DND-41 (cell line): ENCODE results near the gene METAP1D.

Experiments used
- CTCF ChIP-seq: IDR thresholded peaks from 2 replicates; pipeline ENCODE4 v1.5.1; 2012; ENCODE audit warnings: borderline replicate concordance, low read length, moderate library complexity, mild to moderate bottlenecking; ENCODE audit not compliant: poor library complexity, severe bottlenecking; ENCODE audit errors: extremely low read depth
- EZH2 ChIP-seq: IDR thresholded peaks from 3 replicates; pipeline ENCODE4 v1.6.1; 2012; ENCODE audit warnings: borderline replicate concordance, low read depth, mild to moderate bottlenecking, moderate library complexity, low read length, inconsistent platforms; ENCODE audit not compliant: severe bottlenecking

- TF ChIP-seq CTCF (no peak), EZH2 (no peak)
Observed at GRCh38 chr2:172031536-172031935, 31.8 kb downstream of the METAP1D start.
